22Rv1 (cell line): ENCODE measurements around the gene SHCBP1.

ENCODE experiments used
- ZFX ChIP-seq: fragments of 450-650 bp; IDR thresholded peaks from 2 replicates; pipeline ENCODE4 v1.6.1; 2017; ENCODE audit warnings: antibody characterized with exemption, borderline replicate concordance
- TF ChIP-seq, protein P1 (sequence below): fragments of 450-650 bp; IDR thresholded peaks from 2 replicates; pipeline ENCODE4 v1.5.1; 2017; ENCODE audit warnings: mild to moderate bottlenecking

DNA sequence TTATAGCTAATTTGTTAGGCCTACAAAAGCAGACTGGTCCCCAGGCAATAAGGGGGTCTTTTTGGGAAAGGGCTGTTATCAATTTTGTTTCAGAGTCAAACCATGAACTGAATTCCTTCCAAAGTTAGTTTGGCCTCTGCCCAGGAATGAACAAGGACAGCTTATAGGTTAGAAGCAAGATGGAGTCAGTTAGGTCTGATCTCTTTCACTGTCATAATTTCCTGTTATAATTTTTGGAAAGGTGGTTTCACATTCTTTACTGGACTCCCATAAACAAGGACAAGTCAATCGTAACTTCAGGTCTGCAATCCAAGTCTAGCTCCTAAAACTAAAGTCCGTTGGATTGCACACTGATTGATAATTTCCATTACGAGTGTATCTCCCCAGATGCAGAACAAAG is 30.1 kb upstream of the SHCBP1 start:
- TF ChIP-seq, protein P1, sequence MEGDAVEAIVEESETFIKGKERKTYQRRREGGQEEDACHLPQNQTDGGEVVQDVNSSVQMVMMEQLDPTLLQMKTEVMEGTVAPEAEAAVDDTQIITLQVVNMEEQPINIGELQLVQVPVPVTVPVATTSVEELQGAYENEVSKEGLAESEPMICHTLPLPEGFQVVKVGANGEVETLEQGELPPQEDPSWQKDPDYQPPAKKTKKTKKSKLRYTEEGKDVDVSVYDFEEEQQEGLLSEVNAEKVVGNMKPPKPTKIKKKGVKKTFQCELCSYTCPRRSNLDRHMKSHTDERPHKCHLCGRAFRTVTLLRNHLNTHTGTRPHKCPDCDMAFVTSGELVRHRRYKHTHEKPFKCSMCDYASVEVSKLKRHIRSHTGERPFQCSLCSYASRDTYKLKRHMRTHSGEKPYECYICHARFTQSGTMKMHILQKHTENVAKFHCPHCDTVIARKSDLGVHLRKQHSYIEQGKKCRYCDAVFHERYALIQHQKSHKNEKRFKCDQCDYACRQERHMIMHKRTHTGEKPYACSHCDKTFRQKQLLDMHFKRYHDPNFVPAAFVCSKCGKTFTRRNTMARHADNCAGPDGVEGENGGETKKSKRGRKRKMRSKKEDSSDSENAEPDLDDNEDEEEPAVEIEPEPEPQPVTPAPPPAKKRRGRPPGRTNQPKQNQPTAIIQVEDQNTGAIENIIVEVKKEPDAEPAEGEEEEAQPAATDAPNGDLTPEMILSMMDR = no peak
- no peak for TF ChIP-seq ZFX
